Choroid plexus epithelial cell (primary cell): Measurements from ENCODE around the gene ARL5C.

Experiments
- DNase-seq: peaks from one replicate; pipeline ENCODE4 v3.0.0-alpha.2; 2010; ENCODE audit warnings: low read depth
- H3K4me3 ChIP-seq: 2 replicates; pipeline ENCODE4 v1.5.1; 2011; ENCODE audit warnings: low read depth, mild to moderate bottlenecking, control low read depth, low read length, moderate library complexity
- TF ChIP-seq, protein P1 (sequence below): conservative IDR thresholded peaks from 2 replicates; pipeline ENCODE4 v1.5.1; 2011; ENCODE audit warnings: low read depth, mild to moderate bottlenecking, control low read depth, inconsistent platforms, low read length, moderate library complexity

ARL5C gene

GRCh38 chr17:39108461-39109375 lies 57.2 kb downstream of the ARL5C start:
- TF ChIP-seq, protein P1, sequence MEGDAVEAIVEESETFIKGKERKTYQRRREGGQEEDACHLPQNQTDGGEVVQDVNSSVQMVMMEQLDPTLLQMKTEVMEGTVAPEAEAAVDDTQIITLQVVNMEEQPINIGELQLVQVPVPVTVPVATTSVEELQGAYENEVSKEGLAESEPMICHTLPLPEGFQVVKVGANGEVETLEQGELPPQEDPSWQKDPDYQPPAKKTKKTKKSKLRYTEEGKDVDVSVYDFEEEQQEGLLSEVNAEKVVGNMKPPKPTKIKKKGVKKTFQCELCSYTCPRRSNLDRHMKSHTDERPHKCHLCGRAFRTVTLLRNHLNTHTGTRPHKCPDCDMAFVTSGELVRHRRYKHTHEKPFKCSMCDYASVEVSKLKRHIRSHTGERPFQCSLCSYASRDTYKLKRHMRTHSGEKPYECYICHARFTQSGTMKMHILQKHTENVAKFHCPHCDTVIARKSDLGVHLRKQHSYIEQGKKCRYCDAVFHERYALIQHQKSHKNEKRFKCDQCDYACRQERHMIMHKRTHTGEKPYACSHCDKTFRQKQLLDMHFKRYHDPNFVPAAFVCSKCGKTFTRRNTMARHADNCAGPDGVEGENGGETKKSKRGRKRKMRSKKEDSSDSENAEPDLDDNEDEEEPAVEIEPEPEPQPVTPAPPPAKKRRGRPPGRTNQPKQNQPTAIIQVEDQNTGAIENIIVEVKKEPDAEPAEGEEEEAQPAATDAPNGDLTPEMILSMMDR, result no peak
- DNase-seq, result no peak
- H3K4me3 ChIP-seq, result no peak overlapping the region

DNA sequence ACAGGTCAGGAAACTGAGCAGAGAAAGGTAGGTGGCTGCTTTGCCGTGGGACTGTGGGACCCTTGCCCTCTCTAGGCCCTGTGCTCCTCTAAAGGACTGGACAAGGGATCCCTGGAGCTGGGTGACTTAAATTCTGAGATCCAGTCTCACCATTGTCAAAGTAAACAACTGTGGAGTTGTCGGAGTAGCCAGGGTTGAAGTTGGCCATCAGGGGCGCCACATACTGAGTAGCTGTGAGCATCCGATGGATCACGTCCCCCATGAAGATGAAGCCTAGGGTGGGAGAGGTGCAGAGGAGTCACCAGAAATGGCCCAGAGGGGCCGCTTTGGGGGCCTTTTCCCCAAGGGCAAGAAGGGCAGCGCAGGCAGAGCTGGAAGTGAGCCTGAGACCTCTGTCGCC lies 58.0 kb downstream of the ARL5C start:
- DNase-seq, result no peak
- no peak overlapping the region for H3K4me3 ChIP-seq
- TF ChIP-seq, protein P1, result no peak

DNA sequence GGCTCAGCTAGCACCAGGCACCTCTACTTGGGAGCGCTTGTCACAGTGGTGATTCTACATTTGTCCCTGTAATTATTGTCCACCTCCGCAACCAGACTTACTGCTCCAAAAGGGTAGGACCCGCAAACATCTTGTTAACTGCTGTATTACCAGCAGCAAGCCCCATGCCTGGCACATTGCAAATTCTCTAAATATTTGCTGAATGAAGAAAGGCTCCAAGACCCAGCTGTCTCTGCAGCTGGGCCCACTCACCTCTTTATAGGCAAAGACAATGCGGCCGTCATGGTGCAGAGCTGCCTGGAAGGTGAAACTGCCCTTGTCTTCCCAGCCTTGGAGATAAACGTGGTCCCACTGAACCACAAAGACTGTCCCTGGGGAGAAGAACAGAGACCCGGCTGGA lies 58.8 kb downstream of the ARL5C start:
- TF ChIP-seq, protein P1, result no peak
- H3K4me3 ChIP-seq, result no peak overlapping the region
- no peak for DNase-seq
